ENCODE results near the gene CDC42EP1. TPM values are rescaled to one million over a fixed set of nuclear protein-coding genes. Genes with fewer than 3 reads are reported as not detected.
A peak's percentile ranks its signal among the peaks of the same experiment; 100 is the strongest.
"Not testable (repeated sequence)": the region's sequence is repeated elsewhere in the genome, so short reads cannot be mapped to it uniquely, and the experiment has no call there.

Gene CDC42EP1
- total RNA-seq, 1 donor: 35.5 TPM

GRCh38 chr22:37525073-37525745, 35.1 kb upstream of the CDC42EP1 start:
- H3K27ac ChIP-seq (ENCODE audit: low read depth, low read length): peak overlapping the region; percentile 96
- H4K20me1 ChIP-seq (ENCODE audit: insufficient read depth, low read length): no peaks in the 10 kb centered on the region
- peak overlapping the region; percentile 24 for H3K4me3 ChIP-seq (ENCODE audit: insufficient read depth, low read length)
- no peaks in the 10 kb centered on the region for H3K79me2 ChIP-seq (ENCODE audit: insufficient read depth, low read length)
- H3K4me1 ChIP-seq (ENCODE audit: insufficient read depth, low read length): peaks cover 30% of the 10 kb centered on the region
- H3K4me2 ChIP-seq (ENCODE audit: insufficient read depth, low read length): peak overlapping the region; percentile 62
- H2AFZ ChIP-seq (ENCODE audit: low read length): peak overlapping the region; percentile 49
- H3K27me3 ChIP-seq (ENCODE audit: insufficient read depth, low read length): no peaks in the 10 kb centered on the region
- H3K36me3 ChIP-seq (ENCODE audit: insufficient read depth, low read length): no peaks in the 10 kb centered on the region
- peak; percentile 97 for DNase-seq (ENCODE audit: insufficient read length, low spot score, missing footprints)
- no peaks in the 10 kb centered on the region for H3K9me3 ChIP-seq (ENCODE audit: low read depth, low read length)
- TF ChIP-seq CTCF (IDR thresholded peaks at IDR 0.05; ENCODE audit: extremely low read depth, low read depth, low read length): no peak

- H3K79me2 ChIP-seq (ENCODE audit: insufficient read depth, low read length): no peaks in the 10 kb centered on the region
- peaks cover 30% of the 10 kb centered on the region for H3K4me1 ChIP-seq (ENCODE audit: insufficient read depth, low read length)
- peak; percentile 74 for DNase-seq (ENCODE audit: insufficient read length, low spot score, missing footprints)
- no peak overlapping the region for H2AFZ ChIP-seq (ENCODE audit: low read length)
- peak overlapping the region; percentile 96 for H3K27ac ChIP-seq (ENCODE audit: low read depth, low read length)
- H3K9me3 ChIP-seq (ENCODE audit: low read depth, low read length): no peaks in the 10 kb centered on the region
- H3K36me3 ChIP-seq (ENCODE audit: insufficient read depth, low read length): no peaks in the 10 kb centered on the region
- H3K4me2 ChIP-seq (ENCODE audit: insufficient read depth, low read length): peak overlapping the region; percentile 62
- H3K27me3 ChIP-seq (ENCODE audit: insufficient read depth, low read length): no peaks in the 10 kb centered on the region
- H3K4me3 ChIP-seq (ENCODE audit: insufficient read depth, low read length): no peak overlapping the region
- no peaks in the 10 kb centered on the region for H4K20me1 ChIP-seq (ENCODE audit: insufficient read depth, low read length)
- no peak for TF ChIP-seq CTCF (IDR thresholded peaks at IDR 0.05; ENCODE audit: extremely low read depth, low read depth, low read length)
These were observed 34.4 kb upstream of the CDC42EP1 start for GRCh38 chr22:37525746-37526350.

- Histone ChIP-seq H4K20me1 (ENCODE audit: insufficient read depth, low read length) (no peaks in the 10 kb centered on the region), H3K79me2 (ENCODE audit: insufficient read depth, low read length) (no peaks in the 10 kb centered on the region), H3K4me3 (ENCODE audit: insufficient read depth, low read length) (no peak overlapping the region), H3K4me2 (ENCODE audit: insufficient read depth, low read length) (peak overlapping the region; percentile 62), H3K9me3 (ENCODE audit: low read depth, low read length) (no peaks in the 10 kb centered on the region), H3K27ac (ENCODE audit: low read depth, low read length) (peak overlapping the region; percentile 96), H3K36me3 (ENCODE audit: insufficient read depth, low read length) (no peaks in the 10 kb centered on the region), H2AFZ (ENCODE audit: low read length) (no peak overlapping the region), H3K27me3 (ENCODE audit: insufficient read depth, low read length) (no peaks in the 10 kb centered on the region), H3K4me1 (ENCODE audit: insufficient read depth, low read length) (peaks cover 30% of the 10 kb centered on the region)
- TF ChIP-seq CTCF (IDR thresholded peaks at IDR 0.05; ENCODE audit: extremely low read depth, low read depth, low read length): no peak
- peak; percentile 96 for DNase-seq (ENCODE audit: insufficient read length, low spot score, missing footprints)
These were observed 33.9 kb upstream of the CDC42EP1 start for GRCh38 chr22:37526376-37526775.

- not testable (repeated sequence) for H3K79me2 ChIP-seq (ENCODE audit: insufficient read depth, low read length); H4K20me1 ChIP-seq (ENCODE audit: insufficient read depth, low read length); H3K27me3 ChIP-seq (ENCODE audit: insufficient read depth, low read length); H3K4me3 ChIP-seq (ENCODE audit: insufficient read depth, low read length); H3K4me2 ChIP-seq (ENCODE audit: insufficient read depth, low read length); H3K9me3 ChIP-seq (ENCODE audit: low read depth, low read length); H3K36me3 ChIP-seq (ENCODE audit: insufficient read depth, low read length)
- Histone ChIP-seq H3K27ac (ENCODE audit: low read depth, low read length) (peak overlapping the region; percentile 96), H2AFZ (ENCODE audit: low read length) (peak overlapping the region; percentile 20), H3K4me1 (ENCODE audit: insufficient read depth, low read length) (peaks cover 30% of the 10 kb centered on the region)
- DNase-seq (ENCODE audit: insufficient read length, low spot score, missing footprints): peak; percentile 86
These were observed 33.1 kb upstream of the CDC42EP1 start for GRCh38 chr22:37527081-37527752.

- H3K9me3 ChIP-seq (ENCODE audit: low read depth, low read length); H3K36me3 ChIP-seq (ENCODE audit: insufficient read depth, low read length); H3K27me3 ChIP-seq (ENCODE audit: insufficient read depth, low read length); DNase-seq (ENCODE audit: insufficient read length, low spot score, missing footprints); H3K4me2 ChIP-seq (ENCODE audit: insufficient read depth, low read length); H2AFZ ChIP-seq (ENCODE audit: low read length); H4K20me1 ChIP-seq (ENCODE audit: insufficient read depth, low read length); H3K27ac ChIP-seq (ENCODE audit: low read depth, low read length); H3K4me3 ChIP-seq (ENCODE audit: insufficient read depth, low read length); H3K79me2 ChIP-seq (ENCODE audit: insufficient read depth, low read length): not testable (repeated sequence)
- H3K4me1 ChIP-seq (ENCODE audit: insufficient read depth, low read length): peaks cover 30% of the 10 kb centered on the region
These were observed 32.3 kb upstream of the CDC42EP1 start for GRCh38 chr22:37527952-37528351.
